H4 (cell line): ENCODE data around the gene GIPC1. TPM values are rescaled to one million over a fixed set of nuclear protein-coding genes. Genes with fewer than 3 reads are reported as not detected.
A peak's percentile ranks its signal among the peaks of the same experiment; 100 is the strongest.

Experiments
- DNase-seq: peaks from one replicate; pipeline ENCODE4 v3.0.0-alpha.2; 2015; ENCODE audit warnings: low spot score
- total RNA-seq: library from RNA; depleted of rRNA; stranded (reverse); fragments of >200 nt; shearing (Covaris generic); gene quantifications from 2 replicates; pipeline ENCODE4 v1.2.3, GENCODE V29; 2014

GIPC1 gene
- total RNA-seq, 1 experiment from 2014 or later, result 36.5 TPM

GRCh38 chr19:14494411-14494810, 1.5 kb downstream of the GIPC1 start:
- DNase-seq, result no peak

DNA sequence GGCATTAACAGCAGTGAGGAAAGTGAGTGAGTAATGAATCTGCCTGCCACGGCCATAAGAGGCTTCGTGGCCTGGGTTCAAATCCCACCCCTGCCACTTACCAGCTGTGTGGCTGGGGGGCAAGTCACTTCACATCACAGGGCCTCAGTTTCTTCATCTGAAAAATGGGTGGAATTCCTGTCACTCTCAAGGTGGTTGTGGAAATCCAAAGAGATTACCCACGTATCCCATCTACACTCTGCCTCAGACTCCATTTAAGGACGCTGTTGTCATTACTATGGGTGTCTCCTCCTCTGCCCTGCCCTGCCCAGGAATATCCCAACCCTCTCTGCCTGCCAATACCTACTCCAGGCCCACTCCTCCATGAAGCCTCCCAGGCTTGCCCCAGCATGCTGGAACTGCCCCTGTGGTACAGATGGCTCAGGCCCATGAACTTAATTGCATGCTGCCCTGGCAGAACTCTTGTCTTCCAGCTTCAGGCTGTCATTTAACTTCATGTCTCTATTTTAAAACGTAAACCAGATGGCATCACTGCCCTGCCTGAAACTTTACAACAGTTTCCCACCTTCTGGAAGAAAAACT, 3.1 kb downstream of the GIPC1 start:
- no peak for DNase-seq

GRCh38 chr19:14487370-14488125, 8.4 kb downstream of the GIPC1 start:
- no peak for DNase-seq

DNA sequence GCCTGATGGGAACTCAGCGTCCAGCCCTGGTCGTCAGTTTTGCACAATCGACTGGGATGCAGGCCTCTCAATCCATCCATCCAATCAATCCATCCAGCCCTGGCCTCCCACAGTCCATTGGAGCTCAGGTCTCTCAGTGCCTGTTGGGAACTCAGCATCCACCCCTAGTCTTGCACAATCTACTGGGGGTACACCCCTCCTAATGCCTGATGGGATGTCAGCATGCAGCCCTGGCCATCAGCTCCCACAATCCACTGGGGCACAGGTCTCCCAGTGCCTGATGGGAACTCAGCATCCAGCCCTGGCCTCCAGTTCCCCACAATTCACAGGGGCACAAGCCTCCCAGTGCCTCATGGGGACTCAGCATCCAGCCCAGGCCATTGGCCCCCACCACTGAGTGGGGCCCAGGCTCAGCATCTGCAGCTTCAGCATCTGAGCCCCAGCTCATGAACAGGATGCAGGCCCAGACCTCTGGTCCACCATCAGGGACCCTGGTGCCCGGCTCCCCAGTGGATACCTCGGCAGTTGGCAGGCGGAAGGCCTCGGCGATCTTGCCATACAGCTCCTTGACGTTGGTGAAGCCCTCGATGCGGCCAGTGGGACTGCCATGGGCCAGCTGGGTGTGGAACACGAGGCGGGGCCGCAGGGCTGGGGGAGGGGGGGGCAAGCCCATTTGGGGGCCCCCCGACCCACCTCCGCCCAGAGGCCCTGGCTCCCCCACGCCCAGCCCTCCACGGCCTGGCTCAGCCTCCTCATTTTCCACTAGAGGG, 13.6 kb downstream of the GIPC1 start:
- no peak for DNase-seq

DNA sequence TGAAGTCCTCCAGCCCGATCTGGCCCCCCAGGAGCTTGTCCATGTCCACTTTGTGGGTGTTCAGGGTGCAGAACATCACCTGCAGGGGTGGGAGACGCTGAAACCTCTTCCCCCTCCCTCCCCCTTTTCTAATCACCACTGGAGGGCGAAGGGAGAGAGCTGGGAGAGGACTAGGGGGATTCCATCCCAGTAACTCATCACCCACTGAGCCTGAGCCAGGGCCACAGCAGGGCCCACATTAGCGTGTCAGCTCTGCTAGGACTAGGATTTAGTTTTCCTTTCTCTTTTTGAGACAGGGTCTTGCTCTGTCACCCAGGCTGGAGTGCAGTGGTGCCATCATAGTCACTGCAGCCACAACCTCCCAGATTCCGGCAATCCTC, 15.2 kb downstream of the GIPC1 start:
- no peak for DNase-seq

- DNase-seq, result no peak
Measured at GRCh38 chr19:14479975-14480699, 15.8 kb downstream of the GIPC1 start.

DNA sequence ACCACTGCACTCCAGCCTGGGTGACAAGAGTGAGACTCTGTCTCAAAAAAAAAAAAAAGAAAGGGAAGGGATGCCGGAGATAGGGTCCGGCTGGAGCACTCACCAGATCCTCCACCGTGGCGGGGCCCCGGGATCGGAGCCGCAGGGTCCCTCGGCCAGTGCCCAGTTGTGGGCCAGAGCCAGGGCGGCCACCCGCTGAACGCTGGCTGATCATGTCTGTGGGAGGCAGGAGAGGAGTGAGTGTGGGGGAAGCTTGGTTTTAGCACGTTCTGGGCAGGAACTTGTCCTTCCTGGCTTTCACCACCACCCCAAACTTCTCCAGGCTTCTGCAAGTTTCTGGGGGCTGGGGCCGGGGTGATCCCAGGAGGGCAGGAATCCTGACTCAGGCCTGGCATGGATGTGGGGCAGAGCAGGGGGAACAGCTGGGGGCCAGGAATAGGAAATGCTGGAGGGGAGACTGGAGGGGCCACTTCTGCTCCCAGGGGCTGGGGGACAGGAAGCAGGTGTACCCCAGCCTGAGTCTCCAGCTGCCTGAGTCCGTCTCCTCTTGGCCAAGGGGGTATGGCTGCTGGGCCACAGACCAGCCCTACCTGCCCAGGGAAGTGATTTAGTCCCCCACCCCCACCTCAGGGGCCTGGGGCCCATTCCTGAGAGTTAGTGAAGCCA, 16.5 kb downstream of the GIPC1 start:
- no peak for DNase-seq

DNA sequence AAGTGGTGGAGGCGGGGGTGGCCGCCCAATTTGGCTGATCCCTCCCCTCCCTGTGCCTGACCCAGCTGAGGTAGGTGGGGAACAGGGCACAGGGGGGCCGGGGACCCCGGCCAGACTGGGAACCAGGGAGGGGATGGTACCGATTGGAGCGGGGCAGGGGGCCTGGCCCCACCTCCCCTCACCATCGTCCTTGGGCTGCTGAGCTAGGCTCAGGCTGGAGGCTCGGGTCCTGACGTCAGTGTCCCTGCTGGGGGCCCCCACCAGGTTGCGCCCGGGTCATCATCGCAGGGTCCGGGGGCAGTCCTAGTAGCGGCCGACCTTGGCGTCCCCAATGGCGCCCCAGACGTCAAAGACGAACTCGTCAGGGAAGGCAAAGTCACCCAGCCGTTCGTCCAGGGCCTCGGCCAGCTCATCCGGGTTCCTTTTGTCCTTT, 17.8 kb downstream of the GIPC1 start:
- DNase-seq, result no peak

GRCh38 chr19:14477418-14478112, 18.4 kb downstream of the GIPC1 start:
- no peak for DNase-seq

GRCh38 chr19:14476673-14477401, 19.1 kb downstream of the GIPC1 start:
- peak; percentile 67 for DNase-seq

DNA sequence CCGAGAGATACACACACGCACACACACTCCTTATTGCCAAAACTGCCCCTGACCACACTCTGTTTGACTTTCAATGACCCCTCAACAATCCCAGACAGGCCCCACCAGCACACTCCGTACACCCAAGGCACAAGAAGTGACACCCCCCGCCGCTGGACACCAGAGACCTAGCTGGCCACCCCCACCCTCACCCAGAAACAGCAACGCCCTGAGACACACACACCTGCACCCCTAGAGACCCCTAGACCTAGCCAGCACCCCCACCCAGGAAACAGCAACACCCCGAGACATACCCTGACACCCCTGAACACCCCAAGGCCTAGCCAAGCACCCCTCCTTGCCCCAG, 19.6 kb downstream of the GIPC1 start:
- DNase-seq, result no peak

- DNase-seq, result no peak
Measured at GRCh38 chr19:14475251-14476073, 20.5 kb downstream of the GIPC1 start, which contains the start of gene PTGER1. Gene PTGER1 (minus strand): TSS chr19:14475354. CDS start chr19:14474320, 1,034 bp downstream.

GRCh38 chr19:14474827-14475226, 21.1 kb downstream of the GIPC1 start:
- DNase-seq, result no peak

- DNase-seq, result no peak
Measured at GRCh38 chr19:14473978-14474578, 21.8 kb downstream of the GIPC1 start.

DNA sequence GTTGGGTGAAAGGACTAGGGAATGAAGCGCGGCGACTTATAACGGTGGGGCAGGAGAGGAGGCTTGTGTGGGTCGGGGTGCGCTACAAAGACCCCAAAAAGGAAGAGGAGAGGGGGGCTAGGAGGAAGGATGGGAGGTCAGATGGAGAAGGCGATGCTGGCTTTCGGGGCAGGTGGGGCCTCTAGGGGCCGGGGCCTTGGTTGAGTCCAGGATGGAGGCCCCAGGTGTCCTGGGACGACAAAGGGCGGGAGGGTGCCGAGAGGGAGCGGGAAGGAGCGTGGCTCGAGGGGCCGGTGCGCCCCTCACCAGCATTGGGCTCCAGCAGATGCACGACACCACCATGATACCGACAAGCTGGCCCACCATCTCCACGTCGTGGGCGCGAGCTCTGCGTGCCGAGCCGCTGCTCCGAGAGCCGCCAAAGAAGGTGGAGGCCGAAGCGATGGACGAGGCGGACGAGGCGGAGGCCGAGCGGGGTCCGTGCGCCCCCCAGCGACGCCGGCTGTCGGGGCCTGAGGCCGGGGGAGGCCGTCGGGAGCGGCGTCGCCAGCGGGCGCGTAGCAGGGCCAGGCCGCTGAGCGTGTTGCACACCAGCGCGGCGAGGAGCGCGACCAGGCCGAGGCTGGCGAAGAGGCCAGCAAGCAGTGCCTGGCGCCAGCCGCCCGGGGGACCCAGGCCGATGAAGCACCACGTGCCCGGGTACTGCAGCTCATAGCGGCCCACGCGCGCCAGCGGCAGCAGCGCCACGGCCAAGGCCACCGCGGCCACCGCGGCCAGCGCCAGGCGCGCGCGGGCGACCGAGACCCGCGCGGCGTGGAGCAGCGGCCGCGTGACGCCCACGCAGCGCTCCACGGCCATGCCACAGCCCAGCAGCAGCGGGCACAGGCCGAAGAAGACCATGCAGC, 22.6 kb downstream of the GIPC1 start:
- DNase-seq, result no peak

DNA sequence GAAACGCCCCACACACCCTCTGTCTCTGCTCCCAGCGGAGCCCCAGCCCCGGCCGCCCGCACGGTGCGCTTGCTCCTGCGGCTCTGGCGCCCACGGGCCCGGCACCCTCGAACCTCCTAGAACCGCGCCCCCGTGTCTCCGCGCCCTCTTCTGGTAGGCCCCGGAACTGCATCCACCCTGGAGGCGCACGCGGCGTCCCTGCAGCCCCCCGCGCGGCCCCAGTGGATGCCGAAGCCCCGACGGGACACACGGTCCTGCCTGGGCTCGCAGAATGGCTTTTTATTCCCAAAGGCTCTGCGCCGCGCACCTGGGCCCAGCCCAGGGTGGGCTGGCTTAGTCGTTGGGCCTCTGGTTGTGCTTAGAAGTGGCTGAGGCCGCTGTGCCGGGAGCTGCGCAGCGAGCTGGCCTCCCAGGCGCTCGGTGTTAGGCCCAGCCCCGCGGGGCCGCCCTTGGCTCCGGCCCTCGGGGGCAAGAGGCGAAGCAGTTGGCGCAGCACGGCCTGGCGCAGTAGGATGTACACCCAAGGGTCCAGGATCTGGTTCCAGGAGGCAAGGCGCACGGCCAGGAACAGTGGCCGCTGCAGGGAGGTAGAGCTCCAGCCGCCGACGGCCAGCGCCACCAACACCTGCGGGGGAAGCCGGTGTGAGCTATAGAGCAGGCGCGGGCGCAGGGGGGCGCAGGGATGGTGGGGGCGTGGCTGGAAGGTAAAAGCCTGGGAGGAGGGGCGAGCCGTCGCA, 23.6 kb downstream of the GIPC1 start:
- no peak for DNase-seq
